Kidney glomerular epithelial cell (primary cell): ENCODE measurements around the gene SLC9A1.

Source experiments
- DNase-seq: peaks from one replicate; lab custom pipeline; 2025; lab: John Stamatoyannopoulos, UW

SLC9A1 gene

DNA sequence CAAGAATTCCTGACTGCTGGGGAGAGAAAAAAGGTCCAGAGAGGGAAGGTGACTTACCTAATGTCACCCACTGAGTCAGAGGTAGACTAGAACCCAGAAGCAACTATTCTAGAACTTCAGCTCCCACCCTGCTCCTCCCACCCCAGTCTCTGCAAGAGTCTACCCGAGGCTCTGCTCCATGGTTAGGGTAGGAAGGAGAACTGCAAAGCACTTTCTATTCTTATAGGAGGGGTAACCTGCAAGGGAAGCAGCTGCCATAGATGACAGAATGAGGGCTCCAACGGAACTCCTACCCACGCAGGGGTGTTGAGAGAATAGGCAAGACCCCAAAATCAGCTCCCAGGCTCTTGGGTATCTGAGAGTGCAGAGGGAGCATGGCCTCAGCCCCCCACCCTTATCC, 4.3 kb downstream of the SLC9A1 start:
- no peak for DNase-seq

- DNase-seq, result no peak
Observed at GRCh38 chr1:27150183-27150582, 4.7 kb downstream of the SLC9A1 start.

DNA sequence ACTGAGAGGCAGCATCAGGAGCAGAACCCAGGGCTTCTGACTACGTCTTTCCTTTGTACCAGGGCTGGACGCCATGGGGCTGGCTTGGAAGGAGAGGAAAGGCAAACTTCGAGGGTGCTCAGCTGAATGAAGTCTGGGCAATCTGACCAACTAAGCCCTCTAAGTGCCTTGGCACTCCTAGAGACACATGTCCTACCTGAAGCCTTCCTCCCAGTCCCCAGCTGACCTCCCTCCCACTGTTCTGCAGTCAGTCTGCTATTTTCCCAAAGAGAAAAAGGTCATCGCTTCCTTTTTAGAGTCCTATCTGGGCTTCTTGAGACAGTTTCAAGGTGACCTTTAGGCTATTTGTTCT, 5.2 kb downstream of the SLC9A1 start:
- no peak for DNase-seq

DNA sequence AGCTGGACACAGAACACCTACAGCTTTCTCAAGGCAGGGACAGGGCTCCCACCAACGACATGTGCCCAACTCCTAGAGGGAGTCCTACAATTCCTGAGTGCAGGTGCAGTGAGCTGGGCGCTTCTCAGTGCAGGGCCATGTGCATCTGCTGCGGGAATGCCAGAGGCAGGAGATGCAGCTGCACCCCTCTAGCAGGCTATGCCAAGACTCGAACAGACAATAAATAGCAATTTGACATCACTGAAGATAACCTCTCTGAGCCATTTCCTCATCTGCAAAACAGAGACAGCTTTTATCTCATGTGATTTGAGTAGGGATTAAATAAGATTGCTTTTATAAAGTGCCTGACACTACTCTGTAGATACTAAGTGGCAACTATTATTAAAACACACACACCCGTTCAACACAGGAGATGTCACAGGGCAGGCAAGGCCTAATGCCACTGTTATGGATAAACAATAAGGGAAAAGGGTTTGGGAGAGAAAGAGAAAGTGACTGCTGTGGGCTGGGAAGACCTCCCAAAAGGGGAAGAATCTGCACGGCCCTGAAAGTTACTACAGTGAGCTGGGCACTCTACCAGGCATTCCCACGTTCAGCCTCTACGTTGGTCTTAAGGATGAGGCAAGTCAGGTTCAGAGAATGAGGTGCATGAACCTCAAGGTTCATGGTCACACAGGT, 5.7 kb downstream of the SLC9A1 start:
- DNase-seq, result no peak

GRCh38 chr1:27148591-27148990, 6.3 kb downstream of the SLC9A1 start:
- DNase-seq, result no peak

GRCh38 chr1:27147842-27148518, 6.9 kb downstream of the SLC9A1 start:
- no peak for DNase-seq

DNA sequence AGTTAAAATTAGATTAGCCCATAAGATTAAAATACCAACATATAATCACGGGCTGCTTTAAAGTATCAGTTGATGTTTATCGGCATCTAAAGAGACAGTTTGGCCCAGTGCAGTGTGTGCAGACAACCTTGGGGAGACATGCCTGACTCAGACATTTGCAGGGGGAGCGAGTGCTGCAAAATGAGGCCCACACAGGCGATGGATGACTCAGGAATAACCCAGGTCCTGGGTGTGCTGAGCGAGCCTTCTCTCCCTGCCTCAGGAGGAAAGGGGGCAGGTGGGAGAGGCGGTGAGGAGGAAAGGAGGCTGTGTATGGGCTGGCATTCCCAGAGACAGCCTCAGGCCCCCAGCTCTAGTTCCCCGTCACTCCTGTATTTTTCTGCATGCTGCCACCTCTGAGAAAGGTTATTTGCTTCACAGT, 9.0 kb downstream of the SLC9A1 start:
- DNase-seq, result peak; percentile 74

- DNase-seq, result no peak
Observed at GRCh38 chr1:27144920-27145661, 9.8 kb downstream of the SLC9A1 start.

DNA sequence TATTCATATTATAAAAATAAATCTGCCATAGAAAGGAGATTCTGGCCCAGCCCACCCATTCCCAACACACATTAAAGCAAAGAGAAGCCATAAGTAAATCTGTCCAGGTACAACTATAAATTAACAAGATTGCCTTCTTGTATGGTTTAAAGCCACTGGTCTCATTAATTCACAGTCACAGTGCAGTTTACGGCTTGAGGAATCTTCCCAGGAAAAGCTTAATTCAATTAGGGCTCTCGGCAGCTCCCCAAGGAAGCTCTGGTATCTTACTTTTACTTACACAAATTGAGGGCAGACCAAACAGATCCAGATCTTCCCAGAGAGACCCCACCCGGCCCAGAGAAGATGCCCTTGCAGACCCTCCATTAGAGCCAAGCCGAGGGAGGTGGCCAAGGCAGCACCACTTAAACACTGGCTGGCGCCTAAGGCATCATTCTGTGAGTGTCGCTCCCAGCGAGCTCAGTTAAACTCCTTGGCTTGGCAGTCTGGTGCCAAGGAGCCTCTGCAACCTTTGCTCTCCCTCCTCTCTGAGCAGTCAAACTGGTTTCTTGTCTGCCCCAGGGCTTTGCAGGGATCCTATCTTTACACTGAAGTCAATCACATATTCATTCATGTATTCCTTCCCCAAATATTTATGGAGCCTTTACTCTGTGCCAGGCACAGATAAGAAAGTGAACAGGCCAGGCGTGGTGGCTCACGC, 10.7 kb downstream of the SLC9A1 start:
- no peak for DNase-seq

DNA sequence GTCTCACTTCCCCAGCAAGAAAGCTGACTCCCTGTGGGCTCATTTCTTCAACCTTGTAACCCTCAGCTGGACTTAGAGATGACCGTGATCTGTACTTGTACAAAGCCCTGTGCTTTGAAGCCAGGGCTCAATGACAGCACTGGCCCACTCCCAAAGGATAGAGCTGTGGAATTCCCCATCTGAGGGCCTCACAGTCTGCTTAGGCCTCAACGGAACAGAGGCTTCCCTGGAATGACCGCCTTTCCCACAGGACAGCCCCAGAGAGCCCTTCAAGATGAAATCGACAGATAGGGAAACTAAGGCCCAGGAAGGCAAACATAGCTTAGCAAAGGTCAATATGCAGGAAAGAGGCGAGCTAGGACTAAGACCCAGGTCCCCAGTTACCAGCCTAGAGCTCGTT, 11.5 kb downstream of the SLC9A1 start:
- DNase-seq, result no peak

DNA sequence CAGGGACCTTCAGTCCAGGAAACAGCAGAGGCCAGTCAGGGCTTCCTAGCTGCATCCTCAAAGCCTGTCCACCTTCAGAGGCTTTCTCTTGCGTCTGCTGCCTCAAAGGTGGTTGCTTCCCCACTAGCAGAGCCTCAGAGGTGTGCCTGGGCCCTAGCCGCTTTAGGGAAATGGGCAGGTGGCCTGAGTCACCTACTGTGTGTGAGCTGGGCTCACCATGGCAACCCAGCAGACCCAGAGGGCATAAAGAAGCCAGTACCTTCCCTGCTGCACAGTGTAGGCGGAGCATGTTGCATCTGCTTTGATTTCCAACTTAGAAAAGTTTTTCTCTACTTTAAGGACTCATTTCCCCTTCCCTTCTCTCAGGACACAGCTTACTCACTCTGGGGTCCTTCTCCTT, 12.5 kb downstream of the SLC9A1 start:
- no peak for DNase-seq

DNA sequence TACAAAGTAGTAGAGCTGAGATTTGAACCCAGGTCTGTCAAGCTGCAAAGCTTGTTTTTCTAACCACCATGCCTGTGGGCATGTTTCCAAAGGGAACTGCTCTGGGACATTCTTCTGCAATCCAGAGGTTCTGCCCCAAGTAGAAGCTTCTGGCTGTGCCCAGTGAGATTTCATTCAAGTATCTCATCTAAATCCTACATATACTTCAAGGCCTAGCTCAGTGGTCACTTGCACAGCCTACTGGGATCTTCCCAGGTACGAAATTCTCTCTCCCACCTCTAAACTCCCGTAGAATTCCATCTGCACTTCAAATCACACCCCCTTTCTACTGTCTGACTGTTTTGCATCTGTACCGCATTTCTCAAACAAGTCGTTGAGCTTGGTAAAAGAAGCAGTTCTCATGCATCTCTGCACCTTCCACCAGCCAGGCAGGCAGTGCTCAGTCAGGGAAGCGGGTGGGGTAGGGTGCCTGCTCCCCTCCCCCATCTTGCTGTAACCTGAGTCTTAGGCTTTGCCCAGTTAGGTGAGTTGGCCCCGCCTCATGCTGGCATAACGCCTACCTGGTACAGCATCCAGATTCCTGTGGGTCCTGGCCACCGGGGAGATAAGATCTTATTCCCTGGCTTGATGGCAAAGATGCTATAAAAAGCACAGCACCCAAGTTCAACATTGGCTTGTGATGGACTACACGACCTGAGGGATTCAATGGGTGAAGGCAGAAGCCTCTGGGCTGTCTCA, 13.5 kb downstream of the SLC9A1 start:
- DNase-seq, result no peak

DNA sequence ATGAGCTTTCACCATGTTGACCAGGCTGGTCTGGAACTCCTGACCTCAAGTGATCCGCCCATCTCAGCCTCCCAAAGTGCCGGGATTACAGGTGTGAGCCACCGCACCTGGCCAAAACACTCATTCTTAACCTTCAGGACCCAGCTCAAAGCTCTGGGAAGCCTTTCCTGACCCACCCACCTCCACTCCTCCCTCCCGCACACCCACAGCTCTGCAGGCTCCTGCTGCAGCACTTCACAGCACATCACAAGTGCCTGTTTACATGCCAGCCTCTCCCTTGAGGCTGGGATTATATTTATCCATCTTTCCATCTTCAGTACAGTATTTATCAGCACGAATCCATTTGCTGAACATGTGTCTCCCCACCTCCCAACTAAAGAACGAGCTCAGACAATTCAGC, 14.9 kb downstream of the SLC9A1 start:
- no peak for DNase-seq

DNA sequence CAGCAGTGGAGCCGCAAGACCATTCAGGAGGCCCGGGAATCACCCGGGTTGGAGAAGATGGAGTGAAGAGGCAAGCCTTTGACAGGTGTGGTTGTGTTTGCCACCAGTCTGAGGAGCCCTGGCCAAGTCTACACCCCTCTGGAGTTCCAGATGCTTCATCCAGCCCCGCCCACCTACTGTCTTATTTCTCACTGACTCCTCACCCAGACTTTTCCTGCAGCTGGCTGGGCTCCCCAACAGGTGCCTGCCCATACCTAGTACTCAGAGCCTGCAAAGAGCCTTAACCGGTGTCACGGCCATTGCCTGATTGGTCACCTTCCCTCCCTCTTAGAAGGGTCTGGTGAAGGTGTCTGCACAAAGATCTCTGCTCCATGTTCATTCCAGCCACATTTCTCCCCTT, 16.0 kb downstream of the SLC9A1 start:
- DNase-seq, result no peak

DNA sequence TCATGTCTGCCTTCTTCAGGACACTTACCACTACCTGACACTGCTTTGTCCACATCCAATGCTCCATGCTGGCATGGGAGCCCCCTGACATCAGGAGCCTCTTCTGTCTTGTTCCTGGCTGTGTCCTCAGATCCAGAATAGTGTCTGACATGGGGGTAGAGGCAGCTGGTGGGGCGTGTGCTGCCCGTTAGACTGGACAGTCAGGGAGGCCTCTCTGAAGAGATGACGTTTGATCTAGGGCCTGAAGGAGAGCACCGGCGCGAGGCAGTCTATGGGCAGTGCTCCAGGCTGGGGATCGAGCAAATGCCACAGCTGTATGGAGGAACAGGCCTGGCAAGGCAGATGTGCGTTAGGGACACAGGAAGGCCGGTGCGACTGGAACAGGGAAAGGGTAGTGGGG, 16.6 kb downstream of the SLC9A1 start:
- DNase-seq, result no peak

DNA sequence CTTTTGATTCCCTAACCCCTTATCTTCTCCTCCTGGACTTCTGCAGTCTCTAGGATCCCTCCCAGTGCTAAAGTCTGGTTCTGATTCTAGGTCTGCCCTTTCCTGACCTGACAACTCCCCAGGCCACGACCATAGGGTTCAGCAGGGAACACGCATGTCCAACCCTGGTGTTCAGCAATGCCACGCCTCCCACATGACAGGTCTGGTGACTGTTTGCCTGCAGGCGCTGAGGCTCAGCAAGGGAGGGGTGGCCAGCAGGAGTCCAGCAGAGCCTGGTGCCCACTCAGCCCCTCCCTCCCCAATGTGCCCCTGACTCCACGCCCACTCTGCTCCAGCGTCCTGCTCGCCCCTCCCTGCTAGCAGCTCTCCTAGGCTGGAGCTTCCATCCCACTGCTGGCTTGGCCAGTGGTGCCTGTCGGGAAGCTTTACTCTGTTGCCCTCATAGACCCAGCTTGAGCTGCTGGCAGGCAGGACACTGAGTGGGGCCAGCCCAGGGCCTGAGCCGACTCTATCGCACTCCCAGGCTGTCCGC, 17.3 kb downstream of the SLC9A1 start:
- no peak for DNase-seq

DNA sequence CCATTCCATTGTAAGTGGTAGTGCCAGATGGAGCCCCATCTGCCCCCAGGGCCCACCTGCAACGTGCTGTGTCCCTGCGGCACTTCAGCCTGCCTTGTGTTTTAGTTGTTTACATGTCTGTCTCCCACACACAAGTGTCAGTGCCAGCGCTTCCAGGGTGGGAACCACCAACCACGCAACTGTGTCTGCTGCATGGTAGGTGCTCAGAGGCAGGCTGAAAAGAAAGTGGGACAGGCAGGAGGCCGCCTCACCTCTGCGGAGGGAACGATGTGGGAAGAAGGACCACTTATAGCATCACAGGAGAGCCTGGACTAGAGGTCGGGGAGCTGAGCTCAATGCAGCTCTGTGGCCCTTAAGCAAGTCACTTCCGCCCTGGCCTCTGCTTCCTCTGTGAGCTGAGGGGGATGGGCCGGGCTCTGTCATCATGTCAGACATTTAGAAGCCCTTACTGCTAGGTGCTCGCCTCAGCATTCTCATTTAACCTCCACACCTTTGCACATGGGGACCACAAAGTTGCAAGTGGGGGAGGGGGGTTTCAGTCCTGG, 17.9 kb downstream of the SLC9A1 start:
- DNase-seq, result no peak

DNA sequence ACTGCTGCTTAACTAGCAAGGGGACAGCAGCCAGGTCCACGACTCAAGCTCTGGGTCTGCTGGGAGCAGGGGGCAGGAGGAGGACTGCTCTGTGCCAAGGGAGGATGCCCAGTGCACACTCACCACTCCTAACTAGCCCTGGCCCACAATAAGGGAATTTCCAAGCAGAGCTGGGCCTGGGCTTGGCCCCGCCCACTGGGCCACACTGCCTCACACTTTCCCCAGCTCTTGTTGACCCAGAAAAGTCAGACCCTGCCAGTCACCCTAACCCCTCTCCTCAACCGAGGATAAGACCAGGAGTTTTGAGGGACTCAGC, 18.7 kb downstream of the SLC9A1 start:
- DNase-seq, result peak; percentile 31

- no peak for DNase-seq
Observed at GRCh38 chr1:27135541-27136235, 19.2 kb downstream of the SLC9A1 start.

DNA sequence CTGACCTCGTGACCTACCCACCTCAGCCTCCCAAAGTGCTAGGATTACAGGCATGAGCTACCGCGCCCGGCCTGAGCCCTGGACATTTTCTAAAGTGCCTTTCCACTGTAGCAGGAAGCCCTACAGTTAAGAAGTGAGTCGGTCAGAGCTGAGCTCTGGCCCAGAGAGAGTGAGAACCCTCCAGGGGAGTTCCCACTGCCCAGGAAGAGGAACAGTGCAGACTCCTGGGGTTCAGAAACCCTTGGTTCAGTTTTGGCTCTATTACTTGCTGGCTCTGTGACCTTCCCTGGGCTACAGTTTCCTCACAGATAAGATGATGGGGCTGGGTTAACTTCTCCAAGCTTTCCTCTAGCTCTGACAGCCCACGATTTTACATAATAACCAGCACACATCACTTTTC, 20.9 kb downstream of the SLC9A1 start:
- no peak for DNase-seq

DNA sequence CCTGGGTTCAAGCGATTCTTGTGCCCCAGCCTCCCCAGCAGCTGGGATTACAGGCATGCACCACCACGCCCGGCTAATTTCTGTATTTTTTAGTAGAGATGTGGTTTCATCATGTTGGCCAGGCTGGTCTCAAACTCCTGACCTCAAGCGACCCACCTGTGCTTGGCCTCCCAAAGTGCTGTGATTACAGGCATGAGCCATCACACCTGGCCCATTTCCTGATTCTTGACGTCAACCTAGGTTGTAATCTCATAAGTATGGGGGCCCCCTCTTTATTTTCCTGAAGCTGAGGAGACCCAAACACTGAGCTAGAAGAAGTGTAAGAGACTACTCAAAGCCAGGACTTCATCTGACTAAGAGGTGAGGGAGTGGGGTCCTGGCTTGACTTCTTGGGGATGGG, 21.8 kb downstream of the SLC9A1 start:
- DNase-seq, result no peak
